ENCODE results near the gene TNNI3.

Gene TNNI3

GRCh38 chr19:55145232-55145631 lies 12.3 kb downstream of the TNNI3 start:
- no peak overlapping the region for H3K4me3 ChIP-seq (ENCODE audit: low read length)
- DNase-seq (ENCODE audit: low read depth) = no peak
- TF ChIP-seq CTCF (IDR thresholded peaks at IDR 0.05; ENCODE audit: insufficient read depth, low read depth, low read length, missing control alignments) = no peak

GRCh38 chr19:55141696-55142095 lies 15.8 kb downstream of the TNNI3 start:
- H3K4me3 ChIP-seq (ENCODE audit: low read length) = no peak overlapping the region
- DNase-seq (ENCODE audit: low read depth) = no peak
- TF ChIP-seq CTCF (IDR thresholded peaks at IDR 0.05; ENCODE audit: insufficient read depth, low read depth, low read length, missing control alignments) = no peak

DNA sequence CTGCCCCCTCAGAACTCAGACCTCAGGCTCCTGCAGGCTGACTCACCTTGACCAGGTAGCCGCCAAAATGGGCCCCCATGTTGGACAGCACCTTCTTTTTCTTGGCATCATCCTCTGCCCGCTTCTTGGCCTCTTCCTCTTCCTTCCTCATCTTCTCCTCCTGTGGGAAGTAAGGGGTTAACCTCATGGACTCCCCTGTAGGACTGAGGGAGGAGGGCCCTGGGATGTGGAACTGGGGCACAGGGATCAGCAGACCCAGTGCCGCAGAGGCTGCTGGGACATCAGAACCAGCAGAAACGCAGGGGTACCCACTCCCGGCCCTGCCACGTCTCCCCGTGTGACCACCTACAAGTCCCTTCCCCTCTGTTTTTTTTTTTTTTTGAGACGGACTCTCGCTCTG lies 19.6 kb downstream of the TNNI3 start:
- no peak for DNase-seq (ENCODE audit: low read depth)
- H3K4me3 ChIP-seq (ENCODE audit: low read length) = no peak overlapping the region
- TF ChIP-seq CTCF (IDR thresholded peaks at IDR 0.05; ENCODE audit: insufficient read depth, low read depth, low read length, missing control alignments) = no peak

- no peak overlapping the region for H3K4me3 ChIP-seq (ENCODE audit: low read length)
- DNase-seq (ENCODE audit: low read depth) = no peak
- no peak for TF ChIP-seq CTCF (IDR thresholded peaks at IDR 0.05; ENCODE audit: insufficient read depth, low read depth, low read length, missing control alignments)
Observed at GRCh38 chr19:55136399-55137102, 21.0 kb downstream of the TNNI3 start.

DNA sequence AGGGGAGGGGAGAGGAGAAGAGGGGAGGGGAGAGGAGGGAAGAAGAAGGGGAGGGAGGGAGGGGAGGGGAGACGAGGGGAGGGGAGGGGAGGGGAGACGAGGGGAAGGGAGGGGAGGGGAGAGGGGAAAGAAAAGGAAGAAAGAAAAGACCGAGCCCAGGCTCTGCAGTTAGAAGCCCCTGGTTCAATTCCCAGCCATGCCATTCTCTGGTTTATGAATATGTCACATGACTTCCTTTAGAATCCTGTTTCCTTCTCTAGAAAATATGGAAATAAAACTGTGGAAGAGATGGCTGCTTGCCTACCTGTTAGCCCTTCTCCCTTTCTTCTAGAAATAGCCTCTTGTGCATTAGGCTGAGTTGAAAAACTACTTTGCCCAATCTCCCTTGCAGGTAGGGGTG lies 22.8 kb downstream of the TNNI3 start:
- no peak for TF ChIP-seq CTCF (IDR thresholded peaks at IDR 0.05; ENCODE audit: insufficient read depth, low read depth, low read length, missing control alignments)
- DNase-seq (ENCODE audit: low read depth) = no peak
- no peak overlapping the region for H3K4me3 ChIP-seq (ENCODE audit: low read length)

DNA sequence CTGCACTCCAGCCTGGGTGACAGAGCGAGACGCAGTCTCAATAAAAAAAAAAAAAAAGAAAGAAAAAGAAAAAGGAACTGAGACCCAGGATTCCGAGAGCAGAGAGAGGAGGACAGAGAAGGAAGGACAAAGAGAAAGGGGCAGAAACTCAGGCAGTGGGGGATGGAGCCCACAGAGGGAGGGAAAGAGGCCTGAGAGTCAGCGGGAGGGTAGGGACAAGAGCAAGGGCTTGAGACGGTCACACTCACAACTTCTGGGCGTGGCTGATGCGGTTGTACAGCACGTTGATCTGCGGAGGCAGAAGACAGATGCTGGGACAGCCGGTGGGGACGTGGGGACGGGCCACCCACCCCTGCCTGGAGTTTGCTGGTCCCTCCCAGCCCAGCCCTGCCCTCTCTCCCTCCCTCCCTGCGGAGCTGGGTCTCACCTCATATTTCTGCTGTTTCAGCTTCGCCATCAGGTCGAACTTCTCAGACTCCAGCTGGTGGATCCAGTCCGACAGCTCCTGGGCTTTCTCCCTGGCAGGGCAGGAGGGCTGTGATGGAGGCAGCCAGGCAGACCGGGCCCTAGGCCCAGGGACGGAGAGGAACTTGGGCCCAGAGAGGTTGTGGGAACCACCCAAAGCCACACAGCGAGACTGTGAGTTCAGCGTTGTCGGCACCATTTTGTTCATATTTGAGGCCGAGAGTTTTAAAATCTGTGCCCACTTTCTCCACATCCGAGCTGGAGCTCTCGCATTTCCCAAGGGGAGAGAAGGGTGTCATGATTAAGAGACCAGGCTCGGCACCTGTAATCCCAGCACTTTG lies 23.7 kb downstream of the TNNI3 start:
- H3K4me3 ChIP-seq (ENCODE audit: low read length) = no peak overlapping the region
- TF ChIP-seq CTCF (IDR thresholded peaks at IDR 0.05; ENCODE audit: insufficient read depth, low read depth, low read length, missing control alignments) = no peak

More for the DNA sequence above, 23.7 kb downstream of the TNNI3 start:
- peak; percentile 36 for DNase-seq (ENCODE audit: low read depth)
